Stimulated activated CD4-positive, alpha-beta T cell treated with anti-CD3 and anti-CD28 coated beads, Interleukin-12 subunit alpha, Interleukin-12 subunit beta, amount 100 ng/mL, for 24 hours (primary cell): Measurements from ENCODE around the gene TBL1XR1.
"Not testable (repeated sequence)": the region's sequence is repeated elsewhere in the genome, so short reads cannot be mapped to it uniquely, and the experiment has no call there.

Experiments used
- DNase-seq, 2 experiments: peaks; one replicate each; pipeline ENCODE4 v3.0.0-alpha.2; 2020; ENCODE audit warnings: low read depth in 2 of 2

TBL1XR1 gene

GRCh38 chr3:177184602-177185001 is 12.7 kb downstream of the TBL1XR1 start:
- not testable (repeated sequence) for DNase-seq

DNA sequence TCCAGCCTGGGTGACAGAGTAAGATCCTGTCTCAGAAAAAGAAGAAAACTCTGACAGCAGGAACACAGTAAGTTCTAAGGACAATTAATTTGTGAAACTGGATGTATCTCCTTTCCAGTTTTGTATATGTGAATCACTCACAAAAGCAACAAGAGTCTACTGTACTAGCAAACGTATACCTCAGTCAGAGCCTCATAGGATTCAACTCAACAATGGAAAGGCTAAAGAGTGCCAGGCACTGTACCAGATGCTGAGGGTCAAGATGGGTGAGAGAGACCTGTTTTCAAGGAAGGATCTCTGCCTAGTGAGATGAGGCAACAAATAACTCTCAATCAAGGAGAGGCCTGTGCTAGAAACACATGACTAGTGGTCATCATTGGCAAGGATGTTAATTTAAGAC is 14.9 kb downstream of the TBL1XR1 start:
- DNase-seq, result no peak

DNA sequence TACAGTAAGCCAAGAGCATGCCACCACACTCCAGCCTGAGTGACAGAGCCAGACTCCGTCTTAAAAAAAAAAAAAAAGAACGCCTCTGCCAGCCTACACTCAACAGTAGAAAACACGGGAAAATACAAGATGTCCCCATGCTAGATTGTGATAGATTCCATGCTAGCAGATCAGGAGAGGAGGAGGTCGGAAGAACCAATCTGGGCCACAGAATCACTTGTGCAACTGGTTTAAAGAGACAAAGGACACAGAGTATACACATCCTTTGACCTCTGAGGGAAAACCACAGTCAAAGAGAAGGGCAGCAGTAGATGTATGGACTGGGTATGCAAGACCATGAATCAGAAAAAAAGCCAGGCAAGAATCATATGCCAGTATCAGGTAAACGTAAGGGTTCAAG is 15.9 kb downstream of the TBL1XR1 start:
- DNase-seq, result no peak

- no peak for DNase-seq
Measured at GRCh38 chr3:177180506-177180905, 16.8 kb downstream of the TBL1XR1 start.

GRCh38 chr3:177179281-177180067 is 17.8 kb downstream of the TBL1XR1 start:
- no peak for DNase-seq

DNA sequence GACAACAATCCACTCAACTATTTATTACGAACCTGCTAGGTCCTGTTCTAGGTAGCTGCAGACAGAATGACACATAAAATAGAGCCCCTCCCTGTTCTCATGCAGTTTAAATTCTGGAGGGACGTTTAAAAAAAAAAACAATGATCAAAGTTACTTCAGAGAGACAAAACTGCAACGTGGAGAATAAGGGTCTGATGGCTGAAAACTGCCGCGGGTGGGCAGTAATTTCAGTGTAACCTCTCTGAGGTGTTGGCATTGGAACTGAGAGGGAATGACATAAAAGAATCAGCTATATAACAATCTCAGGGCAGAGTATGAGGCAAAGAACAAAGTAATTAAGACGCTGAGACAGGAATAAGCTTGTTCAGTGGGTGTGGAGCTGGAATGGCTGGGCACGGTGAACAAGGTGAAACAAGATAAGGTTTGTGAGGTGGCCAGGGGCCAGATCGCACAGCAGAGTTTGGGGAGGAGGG is 19.5 kb downstream of the TBL1XR1 start:
- DNase-seq, result no peak

DNA sequence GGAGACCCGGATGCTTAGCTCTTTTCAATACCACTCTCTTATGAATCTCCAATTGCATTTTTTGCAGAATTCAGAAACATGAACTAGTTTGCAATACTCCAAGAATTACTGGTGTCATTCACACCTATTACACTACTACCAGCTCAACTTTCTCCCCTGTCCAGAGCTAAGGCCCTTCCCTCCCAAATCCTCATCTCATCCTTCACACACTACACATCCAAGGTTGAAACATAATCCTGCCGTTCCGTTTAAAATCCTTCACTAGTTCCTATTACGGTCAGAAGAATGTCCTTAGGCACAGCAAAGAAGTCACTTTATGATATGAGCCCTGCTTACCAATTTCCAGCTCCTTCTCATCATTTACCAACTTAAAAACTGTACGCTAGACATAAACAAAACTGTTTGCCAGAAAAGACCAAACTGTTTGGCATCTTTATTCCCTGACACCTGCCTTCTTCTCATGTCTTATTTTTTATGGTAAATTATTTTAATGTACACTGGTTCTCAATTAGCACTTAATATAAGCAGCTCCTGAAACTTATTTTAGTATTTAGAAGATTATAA is 22.6 kb downstream of the TBL1XR1 start:
- no peak for DNase-seq

- no peak for DNase-seq
Measured at GRCh38 chr3:177169936-177170722, 27.2 kb downstream of the TBL1XR1 start.

GRCh38 chr3:177168431-177168830 is 28.9 kb downstream of the TBL1XR1 start:
- no peak for DNase-seq

DNA sequence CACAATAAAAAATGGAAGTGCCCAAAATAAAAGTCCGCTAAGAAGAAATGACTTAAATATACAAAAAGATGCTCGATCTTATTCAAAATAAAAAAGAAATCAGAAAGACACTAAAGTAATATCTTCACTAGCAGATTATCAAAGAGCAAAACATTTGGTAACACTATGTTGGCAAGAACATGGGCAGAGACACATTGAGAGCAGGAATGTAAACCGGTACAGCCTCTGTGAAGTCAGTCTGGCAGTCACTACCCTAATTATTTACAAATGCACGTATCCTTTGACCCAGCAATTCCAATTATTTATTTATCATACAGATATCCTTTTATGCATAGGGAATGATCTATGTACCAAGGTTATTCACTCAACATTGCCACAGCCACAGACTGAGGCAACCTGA is 34.5 kb downstream of the TBL1XR1 start:
- DNase-seq, result no peak

DNA sequence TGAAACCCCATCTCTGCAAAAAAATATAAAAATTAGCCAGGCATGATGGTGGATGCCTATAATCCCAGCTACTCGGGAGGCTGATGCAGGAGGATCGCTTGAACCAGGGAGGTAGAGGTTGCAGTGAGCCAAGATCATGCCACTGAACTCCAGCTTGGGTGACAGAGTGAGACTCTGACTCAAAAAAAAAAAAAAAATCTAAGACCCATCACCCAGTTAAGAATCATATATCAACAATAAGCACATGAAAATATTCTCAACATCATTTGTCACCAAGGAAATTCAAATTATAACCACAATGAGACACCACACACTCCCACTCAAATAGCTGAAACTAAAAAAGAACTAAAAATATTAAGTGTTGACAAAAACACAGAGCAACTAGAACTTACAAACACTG is 35.7 kb downstream of the TBL1XR1 start:
- not testable (repeated sequence) for DNase-seq

DNA sequence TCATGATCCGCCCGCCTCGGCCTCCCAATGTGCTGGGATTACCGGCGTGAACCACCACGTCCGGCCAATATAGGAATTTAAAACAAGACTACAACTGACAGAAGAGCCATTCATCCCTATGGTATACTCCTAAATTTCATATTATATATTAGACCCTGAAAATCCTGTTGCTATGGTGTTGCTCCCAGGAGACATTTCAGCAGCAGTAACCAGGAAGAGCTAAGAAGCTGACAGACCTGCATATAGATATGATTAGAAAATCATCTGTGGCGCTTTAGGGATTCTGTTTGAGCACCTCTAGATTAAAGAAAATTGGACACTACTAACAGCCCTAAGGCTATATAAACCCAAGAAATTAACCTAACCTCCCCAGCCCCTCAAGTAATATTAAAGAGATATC is 38.8 kb downstream of the TBL1XR1 start:
- no peak for DNase-seq

GRCh38 chr3:177157492-177157891 is 39.8 kb downstream of the TBL1XR1 start:
- no peak for DNase-seq

GRCh38 chr3:177154733-177155132 is 42.5 kb downstream of the TBL1XR1 start:
- DNase-seq, result no peak

GRCh38 chr3:177150970-177151627 is 46.2 kb downstream of the TBL1XR1 start:
- no peak for DNase-seq

DNA sequence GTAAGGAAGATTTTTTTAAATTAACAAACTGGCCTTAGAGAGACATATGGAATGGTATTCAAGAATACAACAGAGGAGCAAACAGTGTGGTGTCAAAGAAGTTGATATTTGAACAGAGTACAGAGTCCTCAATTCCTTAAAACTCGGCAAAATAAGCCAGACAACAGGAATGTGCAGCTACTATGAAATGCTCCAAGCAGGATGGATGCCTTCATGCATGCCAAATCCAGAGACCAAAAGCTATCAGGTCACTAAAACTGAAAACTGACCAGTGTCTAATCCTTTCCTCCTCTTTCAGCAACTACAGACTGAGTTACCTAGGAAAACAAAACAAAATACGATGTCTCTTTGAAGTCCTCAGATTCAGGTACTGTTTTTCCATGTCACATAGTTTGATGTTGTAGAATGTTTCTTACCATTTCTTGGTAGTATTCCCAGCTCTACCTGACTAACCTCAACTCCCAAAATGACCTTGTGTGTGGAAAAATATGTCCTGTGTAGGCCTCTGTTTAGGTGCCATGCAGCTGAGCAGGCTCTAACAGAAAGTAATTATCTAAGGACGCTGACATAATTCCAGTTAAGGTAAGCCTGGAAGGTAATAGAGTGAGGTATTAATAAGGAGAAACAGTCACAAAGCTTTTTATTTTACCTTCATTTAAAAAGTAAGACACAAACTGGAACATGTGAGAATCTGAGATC is 46.9 kb downstream of the TBL1XR1 start:
- DNase-seq, result no peak

- no peak for DNase-seq
Measured at GRCh38 chr3:177149106-177149505, 48.2 kb downstream of the TBL1XR1 start.

DNA sequence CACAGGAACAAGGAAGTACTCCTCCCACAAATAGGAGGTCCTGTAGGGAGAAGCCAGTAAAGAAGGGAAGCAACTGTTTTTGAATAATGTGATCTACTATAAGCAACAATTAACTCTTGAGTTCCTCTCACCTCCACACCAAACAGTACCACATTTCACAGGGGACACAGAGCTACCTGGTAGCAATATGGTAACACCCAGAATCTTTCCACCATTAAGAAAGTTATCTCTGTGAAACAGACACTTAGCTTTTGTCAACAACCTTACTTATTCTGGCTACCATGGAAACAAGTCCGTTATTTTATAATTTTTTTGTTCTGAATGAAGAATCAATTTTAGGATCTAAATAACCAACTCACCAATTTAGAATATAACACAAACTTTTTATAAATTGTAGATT is 49.5 kb downstream of the TBL1XR1 start:
- DNase-seq, result no peak

DNA sequence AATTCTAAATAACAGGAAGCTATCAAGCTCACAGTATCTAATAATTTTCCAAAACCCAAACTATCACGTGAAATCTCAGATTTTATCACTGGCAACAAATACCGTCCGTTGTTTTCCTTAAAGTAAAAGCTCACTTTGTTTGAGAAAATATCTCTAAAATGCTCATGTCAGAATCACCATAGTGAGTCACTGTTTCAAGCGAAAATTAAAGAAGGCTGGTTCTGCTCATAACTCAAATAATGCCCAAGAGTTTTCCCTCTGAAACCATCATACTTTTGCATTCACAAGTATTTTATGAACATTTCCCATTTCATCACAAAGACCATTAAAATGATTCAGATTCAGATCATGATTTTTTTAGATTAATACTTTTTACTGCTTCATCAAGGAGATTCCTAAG is 50.6 kb downstream of the TBL1XR1 start:
- DNase-seq, result no peak

- DNase-seq, result no peak
Measured at GRCh38 chr3:177145954-177146353, 51.3 kb downstream of the TBL1XR1 start.

DNA sequence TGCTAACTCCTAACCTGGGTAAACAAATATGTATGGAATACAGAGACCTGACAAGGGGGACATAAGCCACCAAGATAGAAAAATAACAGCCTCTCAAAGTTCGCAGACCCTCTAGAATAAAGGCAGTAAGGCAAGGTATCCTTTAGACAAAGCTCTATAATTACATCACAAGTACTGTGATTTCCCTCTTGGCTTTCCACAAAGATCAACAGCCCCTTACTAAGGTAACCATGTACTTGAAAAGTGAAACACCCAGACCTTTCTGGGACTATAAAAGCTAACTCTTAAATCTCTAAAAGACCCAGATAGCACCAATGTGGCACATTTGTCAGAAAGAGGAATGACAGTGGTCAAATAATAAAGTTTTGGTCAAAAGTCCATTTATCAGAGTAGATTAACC is 51.9 kb downstream of the TBL1XR1 start:
- DNase-seq, result no peak

DNA sequence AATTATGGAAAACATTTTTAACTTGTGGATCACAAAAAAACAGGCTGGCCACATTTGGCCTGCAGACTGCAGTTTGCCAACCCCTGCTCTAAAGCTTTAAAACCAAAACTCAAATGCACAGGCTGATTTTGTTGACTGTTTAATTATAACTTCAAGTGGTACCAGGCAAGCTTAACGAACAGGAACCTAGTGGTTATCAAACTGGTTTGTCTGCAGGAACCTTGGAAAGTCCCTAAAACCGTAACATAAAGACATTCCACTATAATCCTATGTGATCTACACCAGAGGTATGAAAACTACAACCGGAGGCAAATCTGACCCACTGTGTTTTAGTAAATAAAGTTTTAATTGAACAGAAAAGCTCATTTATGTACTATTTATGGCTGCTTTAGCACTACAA is 52.4 kb downstream of the TBL1XR1 start:
- no peak for DNase-seq
